DMS153 treated with DMSO at 0.1 percent for 48 hours (cell line): ENCODE measurements around the gene ZBTB7A.

Experiments
- DNase-seq: peaks from one replicate; lab custom pipeline; 2025; ENCODE audit not compliant: unreplicated experiment; lab: John Stamatoyannopoulos, UW

The ZBTB7A gene

DNA sequence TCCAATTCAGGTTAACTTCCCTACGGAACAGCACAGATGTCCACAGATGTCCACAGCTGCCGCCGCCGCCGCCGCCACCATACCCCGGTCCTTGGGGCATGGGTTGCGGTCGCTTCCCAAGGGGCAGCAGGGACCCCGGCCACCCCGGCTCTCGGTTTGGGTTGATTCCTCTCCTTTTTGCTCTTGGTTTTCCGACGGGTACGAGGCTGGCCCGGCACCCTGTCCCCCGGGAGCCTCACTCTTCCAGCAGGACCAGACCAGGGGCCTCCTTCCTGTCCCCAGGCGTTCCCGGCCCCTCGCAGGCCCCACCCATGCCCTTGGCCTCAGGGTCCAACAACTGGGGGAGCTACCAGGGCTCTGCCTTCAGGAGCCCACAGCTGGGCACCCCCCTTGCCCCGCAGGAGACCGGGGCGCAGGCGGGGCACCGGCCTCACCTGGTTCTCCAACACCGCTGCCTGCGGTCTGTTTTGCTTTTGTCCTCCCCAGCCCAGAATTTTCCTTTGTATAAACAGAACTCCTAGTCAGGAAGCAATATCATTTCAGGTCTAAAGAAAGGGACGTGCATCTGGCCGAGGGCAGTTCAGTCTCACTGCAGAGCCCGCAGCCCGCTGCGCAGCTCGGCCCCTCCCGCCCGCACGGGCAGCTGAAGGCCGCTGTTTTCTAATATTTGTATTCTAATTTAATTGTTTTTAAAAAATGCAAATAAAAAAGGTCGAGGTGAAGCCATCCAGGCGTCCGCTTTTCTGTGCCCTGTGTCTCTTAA is 27.9 kb downstream of the ZBTB7A start:
- DNase-seq: no peak

DNA sequence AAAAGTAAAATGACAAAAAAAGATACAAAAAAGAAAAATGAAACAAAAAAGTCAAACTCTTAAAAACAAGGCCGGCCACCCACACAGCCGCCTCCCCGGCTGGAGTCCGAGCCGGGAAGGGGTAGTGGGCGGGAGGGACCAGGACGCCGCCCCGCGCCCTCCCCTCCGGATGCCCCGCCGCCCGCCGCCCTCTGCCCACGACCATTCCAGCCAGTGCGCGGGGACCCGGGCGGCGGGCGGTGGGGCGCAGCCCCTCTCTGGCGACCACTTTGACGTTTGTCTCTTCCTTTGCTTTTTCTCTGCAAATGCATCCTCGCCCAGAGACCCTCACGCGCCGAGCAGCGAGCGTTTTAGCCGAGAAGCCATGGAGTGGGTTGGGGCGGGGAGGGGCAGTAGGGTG is 28.6 kb downstream of the ZBTB7A start:
- no peak for DNase-seq

DNA sequence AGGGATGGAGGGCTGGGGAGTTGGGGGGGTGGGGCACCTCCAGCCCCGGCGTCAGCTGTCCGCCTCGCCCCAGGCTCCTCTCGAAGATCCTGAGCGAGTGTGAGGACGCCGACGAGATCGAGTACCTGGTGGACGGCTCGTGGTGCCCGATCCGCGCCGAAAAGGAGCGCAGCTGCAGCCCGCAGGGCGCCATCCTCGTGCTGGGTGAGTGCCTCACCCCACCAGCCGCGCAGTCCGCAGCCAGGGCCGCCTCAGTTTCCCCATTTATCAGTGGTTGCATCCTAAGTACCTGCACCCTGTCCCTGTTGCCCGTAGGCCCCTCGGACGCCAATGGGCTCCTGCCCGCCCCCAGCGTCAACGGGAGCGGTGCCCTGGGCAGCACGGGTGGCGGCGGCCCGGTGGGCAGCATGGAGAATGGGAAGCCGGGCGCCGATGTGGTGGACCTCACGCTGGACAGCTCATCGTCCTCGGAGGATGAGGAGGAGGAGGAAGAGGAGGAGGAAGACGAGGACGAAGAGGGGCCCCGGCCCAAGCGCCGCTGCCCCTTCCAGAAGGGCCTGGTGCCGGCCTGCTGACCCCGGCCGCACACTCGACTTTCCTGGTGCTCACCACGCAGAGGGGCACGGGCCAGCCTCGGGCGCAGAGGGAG is 29.3 kb downstream of the ZBTB7A start:
- DNase-seq: no peak

DNA sequence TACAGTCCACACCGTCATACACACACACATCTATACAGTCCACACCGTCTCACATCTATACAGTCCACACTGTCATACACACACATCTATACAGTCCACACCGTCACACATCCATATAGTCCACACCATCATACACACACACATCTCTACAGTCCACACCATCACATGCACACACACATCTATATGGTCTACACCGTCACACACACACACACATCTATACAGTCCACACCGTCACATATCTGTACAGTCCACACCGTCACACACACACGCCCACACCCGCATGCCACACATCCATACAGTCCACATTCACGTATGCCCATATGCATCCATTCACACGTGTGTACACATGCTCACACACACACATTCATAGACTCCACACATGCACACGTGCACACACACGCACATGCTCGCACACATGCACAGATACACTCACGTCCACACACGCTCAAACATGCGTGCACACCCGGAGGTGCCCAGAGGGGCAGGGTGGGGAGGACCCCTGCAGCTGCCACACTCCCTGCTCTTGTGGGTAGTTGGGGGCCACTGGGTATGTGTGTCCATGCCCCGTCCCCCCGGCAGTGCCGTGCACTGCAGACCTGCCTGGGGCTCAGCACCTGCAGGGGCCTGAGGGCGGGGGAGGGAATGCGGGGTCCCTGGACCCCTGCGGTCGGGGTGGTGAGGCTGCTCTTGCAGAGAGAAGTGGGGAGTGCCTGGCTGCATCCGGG is 30.0 kb downstream of the ZBTB7A start:
- no peak for DNase-seq

DNA sequence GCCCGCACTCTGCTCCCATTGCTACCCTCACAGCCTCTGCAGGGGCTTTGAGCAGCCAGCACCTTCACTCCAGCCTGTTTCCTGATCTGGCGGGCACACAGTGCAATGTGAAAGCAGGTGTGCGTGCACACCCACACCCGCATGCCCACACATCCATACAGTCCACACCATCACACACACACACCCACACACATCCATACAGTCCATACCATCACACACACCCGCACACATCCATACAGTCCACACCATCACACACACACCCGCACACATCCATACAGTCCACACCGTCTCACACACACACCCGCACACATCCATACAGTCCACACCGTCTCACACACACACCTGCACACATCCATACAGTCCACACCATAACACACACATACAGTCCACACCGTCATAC is 31.1 kb downstream of the ZBTB7A start:
- no peak for DNase-seq

DNA sequence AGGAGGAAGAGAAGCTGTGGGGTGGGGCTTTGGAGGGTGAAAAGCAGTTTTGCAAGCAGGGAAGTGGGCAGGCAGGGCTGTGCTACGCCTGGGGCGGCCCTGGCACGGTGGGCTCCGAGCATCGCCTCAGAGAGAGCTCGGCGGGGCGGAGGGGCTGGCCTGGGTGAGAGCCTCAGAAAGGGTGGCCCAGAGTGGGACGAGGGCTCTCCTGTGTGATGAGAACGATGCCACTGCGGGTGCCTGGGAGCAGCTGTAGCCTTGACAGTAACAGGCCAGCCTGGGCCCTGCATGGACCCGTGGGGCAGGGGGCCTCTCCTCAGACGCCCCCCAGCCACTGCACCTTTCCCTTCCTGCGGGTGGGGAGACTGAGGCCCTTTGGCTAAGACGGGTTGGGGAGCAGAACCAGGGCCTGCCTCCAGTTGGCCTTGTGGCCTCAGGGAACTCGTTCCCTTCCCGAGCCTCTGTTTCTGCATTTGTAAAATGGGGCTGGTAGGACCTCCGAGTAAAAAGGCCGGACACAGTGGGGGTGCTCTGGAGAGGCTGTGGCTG is 31.6 kb downstream of the ZBTB7A start:
- DNase-seq: no peak

DNA sequence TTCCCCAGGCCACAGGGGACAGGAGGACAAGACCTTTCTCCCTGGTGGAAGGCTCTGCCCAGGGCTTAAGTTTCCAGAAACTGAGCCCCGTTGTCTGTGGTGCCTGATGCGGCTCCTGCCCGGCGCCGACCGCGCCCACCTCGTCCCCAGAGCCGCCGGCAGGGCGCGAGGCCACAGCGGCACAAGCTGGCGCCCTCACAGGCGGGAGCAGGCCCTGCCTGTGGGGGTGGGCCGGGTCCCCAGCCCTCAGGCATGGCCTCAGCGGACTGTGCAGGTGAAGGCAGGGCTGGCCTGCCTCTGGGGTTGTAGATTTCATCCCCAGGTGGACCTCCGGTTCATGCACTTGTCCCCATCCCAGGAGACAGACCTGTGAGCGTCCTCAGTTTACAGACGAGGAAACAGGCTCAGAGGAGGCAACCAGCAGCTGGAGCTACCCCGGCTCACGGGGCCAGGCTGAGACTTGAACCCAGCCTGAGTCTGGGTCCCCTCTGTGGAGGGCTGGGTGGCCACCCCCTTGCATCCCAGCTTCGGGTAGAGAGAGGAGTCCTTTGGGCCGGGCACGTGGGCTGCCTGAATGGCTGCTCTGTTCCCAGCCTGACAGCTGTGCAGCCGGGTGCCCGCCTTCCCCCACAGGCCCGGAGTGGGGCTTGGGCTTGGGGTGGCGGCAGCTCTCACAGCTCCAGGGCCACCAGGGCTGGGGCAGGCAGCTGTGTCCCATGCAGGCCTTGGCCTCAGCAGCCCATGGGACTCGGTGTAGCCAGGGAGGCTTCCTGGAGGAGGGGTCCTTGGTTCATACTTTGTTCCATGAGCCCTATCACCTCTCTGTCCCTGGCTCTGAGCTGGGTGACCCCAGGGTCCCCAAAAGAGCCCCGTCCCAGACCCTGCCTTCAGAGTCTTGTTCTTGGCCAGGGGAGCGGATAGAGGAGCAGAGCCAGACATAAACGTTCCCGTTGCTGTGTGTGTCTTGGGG is 32.4 kb downstream of the ZBTB7A start:
- no peak for DNase-seq

DNA sequence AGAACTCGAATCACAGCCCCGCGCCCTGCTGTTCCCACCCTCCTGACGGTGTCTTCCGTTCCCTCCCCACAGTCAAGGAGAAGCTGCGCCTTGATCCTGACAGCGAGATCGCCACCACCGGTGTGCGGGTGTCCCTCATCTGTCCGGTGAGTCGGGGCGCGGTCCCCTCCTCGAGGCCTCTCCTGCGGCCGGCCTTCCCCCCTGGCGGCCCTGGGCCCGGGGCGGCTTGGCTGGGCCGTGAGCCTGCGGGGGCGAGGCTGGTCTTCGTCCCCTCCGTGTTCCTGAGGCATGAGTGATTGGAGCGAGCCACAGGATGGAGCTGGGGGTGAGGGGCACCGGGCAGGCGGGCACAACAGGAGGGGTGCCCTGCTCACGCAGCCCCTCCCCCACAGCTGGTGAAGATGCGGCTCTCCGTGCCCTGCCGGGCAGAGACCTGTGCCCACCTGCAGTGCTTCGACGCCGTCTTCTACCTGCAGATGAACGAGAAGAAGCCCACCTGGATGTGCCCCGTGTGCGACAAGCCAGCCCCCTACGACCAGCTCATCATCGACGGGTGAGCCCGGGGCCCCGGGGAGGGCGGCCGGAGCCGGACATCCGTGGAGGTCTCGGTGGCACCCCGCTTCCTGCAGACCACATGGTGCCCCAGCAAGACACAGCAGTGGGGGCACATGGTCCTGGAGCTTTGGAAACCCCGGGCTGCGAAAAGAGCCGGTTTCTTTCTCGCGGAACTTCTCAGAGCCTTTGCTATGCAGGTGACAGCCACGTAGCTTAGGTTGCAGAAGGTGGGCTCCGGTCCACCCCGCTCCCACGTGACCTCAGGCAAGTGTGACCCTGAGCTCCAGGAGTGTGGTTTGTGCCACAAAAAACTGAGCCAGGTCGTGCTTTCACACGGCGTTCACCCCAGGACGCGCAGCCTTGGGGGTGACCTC is 33.4 kb downstream of the ZBTB7A start:
- DNase-seq: no peak

DNA sequence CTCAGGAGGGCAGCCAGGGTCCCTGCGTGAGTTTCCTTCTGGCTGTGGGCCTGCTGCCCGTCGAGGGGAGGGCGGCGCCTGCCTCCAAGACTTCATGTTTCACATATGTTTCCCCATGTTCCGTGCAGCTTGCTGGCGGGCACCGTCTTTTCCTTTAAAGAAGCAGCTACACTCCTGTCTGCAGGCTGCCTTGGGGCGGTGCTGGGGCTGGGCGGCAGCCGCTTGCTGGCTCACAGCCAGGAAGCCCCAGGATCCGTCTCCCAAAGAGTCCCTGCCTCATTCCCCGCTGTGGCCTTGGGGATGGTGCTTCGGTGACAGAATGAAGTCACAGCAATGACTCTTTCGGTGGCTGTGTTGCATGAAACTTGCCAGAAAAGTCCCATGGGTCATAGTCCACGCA is 34.3 kb downstream of the ZBTB7A start:
- no peak for DNase-seq

DNA sequence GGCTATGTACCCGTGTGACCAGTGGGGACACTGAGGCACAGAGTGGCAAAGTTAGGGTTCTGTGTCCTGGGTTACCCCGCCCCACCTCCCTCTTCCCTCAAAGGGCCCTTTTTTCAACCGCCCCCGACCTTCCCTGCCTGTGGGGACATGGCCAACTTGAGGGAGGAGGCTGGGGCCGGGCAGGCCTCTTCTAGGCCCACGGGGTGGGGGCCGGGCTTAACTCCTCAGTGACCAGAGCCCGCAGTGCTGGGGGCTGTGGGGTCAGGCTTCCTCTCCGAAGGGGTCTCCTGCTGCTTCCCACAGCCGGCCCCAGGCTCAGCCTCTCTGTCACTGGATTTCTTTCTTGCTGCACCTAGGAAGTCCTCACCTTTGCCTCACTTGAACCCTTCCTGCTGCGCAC is 35.3 kb downstream of the ZBTB7A start:
- no peak for DNase-seq

DNA sequence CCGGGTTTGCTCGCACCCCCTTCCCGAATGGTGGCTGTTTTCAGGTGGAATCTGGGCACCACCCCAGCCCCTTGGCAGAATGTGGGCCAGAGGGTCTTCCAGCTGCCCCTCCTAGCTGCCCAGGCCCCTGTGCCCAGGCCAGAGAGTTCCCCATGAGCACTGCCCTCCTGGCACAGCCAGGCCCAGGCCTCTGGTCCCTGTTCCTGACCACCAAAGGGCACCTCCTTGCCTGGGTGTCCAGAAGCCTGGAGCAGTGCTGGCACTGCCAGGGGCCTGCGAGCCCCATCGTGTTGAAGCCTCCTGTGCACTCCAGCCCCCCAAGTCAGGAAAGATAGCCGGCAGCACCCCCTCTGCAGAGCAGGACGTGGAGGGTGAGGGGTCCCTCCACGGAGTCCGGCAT is 35.7 kb downstream of the ZBTB7A start:
- no peak for DNase-seq

DNA sequence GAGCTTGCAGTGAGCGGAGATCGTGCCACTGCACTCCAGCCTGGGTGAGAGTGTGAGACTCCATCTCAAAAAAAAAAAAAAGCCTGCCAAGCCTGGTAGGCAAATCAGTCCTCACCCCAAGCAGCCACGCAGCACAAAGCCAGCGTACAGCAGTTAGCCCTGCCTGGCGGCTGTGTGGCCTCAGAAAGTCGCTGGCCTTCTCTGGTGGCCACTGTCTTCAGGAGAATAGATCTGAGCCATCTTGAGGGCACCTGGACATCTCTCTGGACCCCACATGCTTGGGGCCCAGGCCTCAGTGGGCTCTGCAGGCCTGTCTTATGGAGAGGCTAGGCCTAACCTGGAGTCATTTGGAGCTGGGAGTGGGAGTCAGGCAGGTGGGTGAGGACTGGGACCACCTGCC is 36.1 kb downstream of the ZBTB7A start:
- no peak for DNase-seq

DNA sequence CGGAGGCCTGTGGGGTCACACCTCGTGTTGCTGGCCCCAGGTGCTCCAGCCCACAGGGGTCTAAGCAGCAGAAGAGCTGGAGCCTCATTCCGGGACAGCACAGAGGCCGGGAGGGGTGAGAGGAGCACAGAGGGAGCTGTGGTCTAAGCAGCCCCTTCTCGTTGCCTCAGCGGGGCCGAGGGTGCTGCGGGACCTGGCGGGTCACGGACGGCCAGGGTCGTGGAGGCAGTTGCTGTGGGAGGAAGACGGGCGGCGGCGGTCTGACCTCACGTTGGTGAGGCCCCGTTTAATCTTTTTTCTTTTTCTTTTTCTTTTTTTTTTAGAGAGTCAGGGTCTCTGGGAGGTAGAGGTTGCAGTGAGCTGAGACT is 37.5 kb downstream of the ZBTB7A start:
- no peak for DNase-seq

DNA sequence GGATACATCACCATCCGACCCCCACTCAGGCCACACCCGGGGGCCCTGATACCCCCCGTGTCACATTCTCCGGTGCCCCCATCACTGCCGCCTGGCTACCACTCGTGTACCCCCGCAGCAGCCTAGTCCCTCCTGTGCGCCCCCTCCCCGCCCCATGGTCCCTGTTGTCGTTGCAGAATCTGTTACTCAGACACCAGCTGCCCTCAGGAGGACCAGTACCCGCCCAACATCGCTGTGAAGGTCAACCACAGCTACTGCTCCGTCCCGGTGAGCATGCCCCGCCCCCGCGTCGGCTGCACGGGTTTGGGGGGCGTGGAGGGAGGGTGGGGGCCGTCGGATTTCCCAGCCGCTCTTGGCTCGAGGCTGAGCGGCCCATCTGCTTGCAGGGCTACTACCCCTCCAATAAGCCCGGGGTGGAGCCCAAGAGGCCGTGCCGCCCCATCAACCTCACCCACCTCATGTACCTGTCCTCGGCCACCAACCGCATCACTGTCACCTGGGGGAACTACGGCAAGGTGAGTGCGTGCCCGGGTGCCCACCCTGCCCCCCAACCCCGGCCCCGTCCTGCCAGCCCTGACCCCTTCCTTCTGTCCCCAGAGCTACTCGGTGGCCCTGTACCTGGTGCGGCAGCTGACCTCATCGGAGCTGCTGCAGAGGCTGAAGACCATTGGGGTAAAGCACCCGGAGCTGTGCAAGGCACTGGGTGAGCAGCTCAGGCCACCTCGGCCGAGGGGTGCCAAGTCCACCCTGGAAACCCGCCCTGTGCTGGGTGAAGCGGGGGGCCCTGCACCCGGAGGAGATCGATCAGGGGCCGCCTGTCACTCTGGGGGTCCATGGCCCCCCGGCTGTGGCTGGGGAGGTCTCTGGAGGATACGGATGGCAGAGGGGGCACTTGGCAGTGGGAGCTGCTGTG is 38.1 kb downstream of the ZBTB7A start:
- DNase-seq: no peak

DNA sequence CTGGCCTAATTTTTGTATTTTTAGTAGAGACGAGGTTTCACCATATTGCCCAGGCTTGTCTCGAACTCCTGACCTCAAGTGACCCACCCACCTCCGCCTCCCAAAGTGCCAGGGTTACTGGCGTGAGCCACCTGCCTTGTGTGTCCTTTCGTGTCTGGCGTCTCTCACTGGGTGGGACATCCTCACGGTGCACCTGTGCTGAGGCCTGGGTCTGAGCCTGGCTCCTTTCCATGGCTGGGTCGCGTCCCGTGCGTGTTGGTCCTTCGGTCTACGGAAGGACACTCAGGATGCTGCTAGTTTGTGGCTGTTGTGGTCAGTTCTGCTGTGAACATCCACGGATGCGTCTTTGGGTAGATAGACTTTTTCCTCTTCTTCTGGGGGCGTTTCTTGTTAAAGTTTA is 39.6 kb downstream of the ZBTB7A start:
- no peak for DNase-seq

DNA sequence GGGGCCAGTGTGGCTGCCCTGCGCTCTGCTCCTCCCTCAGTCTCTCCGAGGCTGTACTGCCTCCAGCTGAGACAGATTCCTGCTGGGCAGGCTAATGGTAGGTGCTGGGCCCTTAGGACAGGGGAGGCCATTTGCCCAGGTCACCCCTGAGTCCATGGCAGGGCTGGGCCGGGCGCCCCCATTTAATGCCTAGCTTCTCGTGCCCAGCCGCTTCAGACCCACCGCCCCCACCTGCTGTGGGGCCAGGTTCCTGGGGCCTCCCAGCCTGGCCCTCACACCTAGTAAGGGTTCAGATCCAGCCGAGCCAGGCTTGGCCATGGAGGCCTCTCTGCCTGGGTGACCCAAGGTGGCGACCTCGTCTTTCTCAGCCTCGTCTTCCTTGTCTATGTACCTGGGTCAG is 41.4 kb downstream of the ZBTB7A start:
- DNase-seq: no peak

DNA sequence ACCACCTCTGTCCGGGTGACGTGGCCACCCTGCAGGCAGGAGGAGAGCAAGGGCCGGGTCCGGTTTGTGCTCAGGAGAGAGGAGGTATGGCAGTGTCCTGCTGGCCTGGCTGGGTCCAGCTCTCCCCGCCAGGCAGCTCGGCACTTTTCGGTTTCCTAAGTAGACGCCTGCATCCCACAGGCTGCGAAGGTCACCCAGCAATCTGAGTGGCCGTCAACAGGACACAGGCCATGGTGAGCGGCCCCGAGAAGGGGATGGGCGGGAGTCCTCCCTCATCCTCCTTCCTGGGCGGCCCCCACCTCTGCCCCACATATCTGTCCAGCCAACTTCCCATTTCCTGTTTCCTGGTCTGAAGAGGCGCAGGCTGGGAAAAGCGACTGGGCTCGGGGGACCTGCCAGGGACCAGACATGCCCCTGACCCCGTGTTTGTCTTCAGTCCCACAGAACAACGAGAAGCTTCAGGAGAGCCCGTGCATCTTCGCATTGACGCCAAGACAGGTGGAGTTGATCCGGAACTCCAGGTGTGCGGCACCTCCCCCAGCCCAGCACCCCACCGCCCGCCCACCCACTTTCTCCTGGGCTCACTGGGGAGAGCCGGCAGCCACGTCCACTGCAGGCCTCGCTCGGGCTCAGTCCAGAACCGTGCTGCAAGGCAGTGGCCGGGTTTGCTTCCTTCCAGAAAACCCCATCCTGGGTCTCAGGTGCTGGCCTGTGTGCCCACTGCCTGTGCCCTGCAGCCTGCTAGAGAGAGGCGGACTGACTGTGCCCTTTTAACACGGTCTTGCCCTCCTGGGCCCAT is 42.9 kb downstream of the ZBTB7A start:
- DNase-seq: no peak

DNA sequence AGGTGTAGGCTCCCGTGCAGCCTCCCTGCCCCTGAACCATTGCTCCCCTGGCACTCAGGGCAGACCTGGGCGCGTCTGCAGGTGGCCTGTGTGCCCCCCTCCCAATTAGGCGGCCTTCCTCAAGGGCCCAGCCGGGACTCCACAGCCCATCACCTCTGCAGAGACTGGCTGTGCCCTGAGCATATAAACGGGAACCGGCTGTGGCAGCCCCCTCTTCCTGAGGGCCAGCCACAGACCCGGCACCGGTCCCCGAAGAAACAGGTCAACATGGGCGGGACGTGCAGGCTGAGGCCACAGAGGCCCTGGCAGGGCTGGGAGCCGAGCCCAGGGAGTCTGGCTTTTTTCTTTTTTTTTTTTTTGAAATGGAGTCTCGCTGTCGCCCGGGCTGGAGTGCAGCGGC is 47.1 kb downstream of the ZBTB7A start:
- DNase-seq: no peak
